H1 (cell line): ENCODE data around the gene OR6F1. TPM values are rescaled to one million over a fixed set of nuclear protein-coding genes. Genes with fewer than 3 reads are reported as not detected.

ENCODE experiments used
- CTCF ChIA-PET: fragments of 300-600 bp; sonication (Branson Sonifier 250); formaldehyde crosslinking; loops from one replicate; lab custom pipeline; 2021; ENCODE audit not compliant: partially characterized antibody; lab: Charles Lee
- POLR2A ChIA-PET: fragments of 300-600 bp; sonication (Branson Sonifier 250); formaldehyde crosslinking; loops from one replicate; lab custom pipeline; 2021; ENCODE audit warnings: inconsistent platforms; ENCODE audit not compliant: partially characterized antibody; lab: Charles Lee
- DNase-seq, 2 experiments: peaks; one replicate each; pipeline versions ENCODE4 v3.0.0 to v3.0.0-alpha.2; 2010 to 2022; ENCODE audit warnings: low spot score in 2 of 2, low read depth in 1 of 2, mixed read lengths in 1 of 2
- FAIRE-seq: peaks from 2 replicates; lab custom pipeline; 2011; peaks lifted over from hg19 to GRCh38; lab: Jason Lieb, UNC
- H2AFZ ChIP-seq: 2 replicates; pipeline ENCODE4 v1.8.1; 2012; ENCODE audit warnings: low read length, inconsistent platforms
- H2AK5ac ChIP-seq: 2 replicates; pipeline ENCODE4 v1.6.1; 2013; ENCODE audit warnings: low read depth, low read length
- H2BK120ac ChIP-seq: replicated peaks from 2 replicates; pipeline ENCODE3; 2013; ENCODE audit warnings: low read depth, low read length, inconsistent platforms
- H2BK12ac ChIP-seq: 2 replicates; pipeline ENCODE4 v1.6.1; 2013; ENCODE audit warnings: low read depth, low read length
- H2BK15ac ChIP-seq: 2 replicates; pipeline ENCODE4 v1.6.1; 2013; ENCODE audit warnings: low read length
- H2BK20ac ChIP-seq: 2 replicates; pipeline ENCODE4 v1.6.1; 2013; ENCODE audit warnings: low read length
- H2BK5ac ChIP-seq: 2 replicates; pipeline ENCODE4 v1.6.1; 2013; ENCODE audit warnings: low read depth, low read length
- H3K14ac ChIP-seq: 2 replicates; pipeline ENCODE4 v1.6.1; 2013; ENCODE audit warnings: inconsistent platforms; ENCODE audit not compliant: insufficient read length
- H3K18ac ChIP-seq: 2 replicates; pipeline ENCODE4 v1.6.1; 2013; ENCODE audit warnings: low read length; ENCODE audit errors: extremely low read depth
- H3K23ac ChIP-seq: 2 replicates; pipeline ENCODE4 v1.6.1; 2013; ENCODE audit warnings: inconsistent platforms; ENCODE audit not compliant: insufficient read length
- H3K23me2 ChIP-seq: 2 replicates; pipeline ENCODE4 v1.6.1; 2013; ENCODE audit warnings: low read depth, low read length
- H3K27ac ChIP-seq: 2 replicates; pipeline ENCODE4 v1.6.1; 2011; ENCODE audit warnings: low read depth, low read length, inconsistent platforms
- H3K27me3 ChIP-seq, 4 experiments: replicated peaks in 1 of 4; 1 replicate in 1 of 4; 2 replicates in 3 of 4; pipeline versions ENCODE4 v1.6.1 to v1.8.1; 2011 to 2013; ENCODE audit warnings: low read length in 3 of 4, mild to moderate bottlenecking in 3 of 4, inconsistent platforms in 2 of 4, mixed read lengths in 2 of 4, moderate library complexity in 1 of 4; ENCODE audit not compliant: control insufficient read depth in 3 of 4, insufficient read depth in 3 of 4; ENCODE audit errors: extremely low read depth in 1 of 4
- H3K36me3 ChIP-seq, 4 experiments: 2 replicates each; pipeline versions ENCODE4 v1.6.1 to v1.8.1; 2011 to 2013; ENCODE audit warnings: mild to moderate bottlenecking in 4 of 4, low read length in 3 of 4, moderate library complexity in 2 of 4, control low read depth in 1 of 4, inconsistent platforms in 1 of 4; ENCODE audit not compliant: insufficient read depth in 4 of 4, control insufficient read depth in 2 of 4
- H3K4ac ChIP-seq: replicated peaks from 2 replicates; pipeline ENCODE3; 2013; ENCODE audit warnings: low read length, low read depth, mixed read lengths, inconsistent platforms; ENCODE audit not compliant: insufficient read length
- H3K4me1 ChIP-seq, 4 experiments: replicated peaks in 1 of 4; 1 replicate in 1 of 4; 2 replicates in 3 of 4; pipeline versions ENCODE4 v1.6.1 to v1.8.1; 2011 to 2013; ENCODE audit warnings: low read length in 3 of 4, inconsistent platforms in 2 of 4, mixed read lengths in 1 of 4; ENCODE audit not compliant: insufficient read depth in 4 of 4, control insufficient read depth in 3 of 4
- H3K4me2 ChIP-seq, 2 experiments: 2 replicates each; pipeline versions ENCODE4 v1.6.1 to v1.8.1; 2011 to 2013; ENCODE audit warnings: low read depth in 2 of 2, low read length in 2 of 2, control low read depth in 1 of 2, inconsistent platforms in 1 of 2, mild to moderate bottlenecking in 1 of 2; ENCODE audit not compliant: insufficient read depth in 1 of 2
- H3K4me3 ChIP-seq, 4 experiments: fragments of 200-600, 300-600 bp in 1 of 4; sonication (generic), shearing (Covaris generic), sonication (Bioruptor Twin) in 1 of 4; 2 replicates each; pipeline versions ENCODE4 v1.5.1 to v1.8.1; 2011 to 2016; ENCODE audit warnings: low read length in 4 of 4, low read depth in 3 of 4, control low read depth in 2 of 4, inconsistent platforms in 2 of 4, mild to moderate bottlenecking in 2 of 4, mixed read lengths in 1 of 4, moderate library complexity in 1 of 4; ENCODE audit not compliant: insufficient read depth in 2 of 4; ENCODE audit errors: extremely low read depth in 1 of 4
- H3K56ac ChIP-seq: replicated peaks from 2 replicates; pipeline ENCODE3; 2013; ENCODE audit warnings: low read depth, mild to moderate bottlenecking, mixed read lengths, low read length, inconsistent platforms; ENCODE audit not compliant: insufficient read length
- H3K79me1 ChIP-seq: 2 replicates; pipeline ENCODE4 v1.6.1; 2013; ENCODE audit warnings: low read depth, low read length, control low read depth
- H3K79me2 ChIP-seq, 2 experiments: 2 replicates each; pipeline versions ENCODE4 v1.6.1 to v1.8.1; 2012 to 2013; ENCODE audit warnings: low read length in 2 of 2, mild to moderate bottlenecking in 2 of 2, inconsistent platforms in 1 of 2; ENCODE audit not compliant: insufficient read depth in 2 of 2, control insufficient read depth in 1 of 2
- H3K9ac ChIP-seq, 4 experiments: replicated peaks in 1 of 4; 1 replicate in 1 of 4; 2 replicates in 3 of 4; pipeline versions ENCODE4 v1.6.1 to v1.8.1; 2011 to 2013; ENCODE audit warnings: low read depth in 3 of 4, low read length in 3 of 4, control low read depth in 2 of 4, mild to moderate bottlenecking in 2 of 4, moderate library complexity in 2 of 4, inconsistent platforms in 1 of 4; ENCODE audit errors: extremely low read depth in 1 of 4
- H3K9me3 ChIP-seq, 2 experiments: 2 replicates each; pipeline versions ENCODE4 v1.6.1 to v1.8.1; 2012 to 2013; ENCODE audit warnings: mild to moderate bottlenecking in 2 of 2, moderate library complexity in 2 of 2, control low read depth in 1 of 2, inconsistent platforms in 1 of 2, low read depth in 1 of 2, low read length in 1 of 2, mixed read lengths in 1 of 2; ENCODE audit not compliant: insufficient read depth in 2 of 2
- H4K20me1 ChIP-seq, 2 experiments: replicated peaks in 1 of 2; 2 replicates each; pipeline versions ENCODE3 to v1.8.1; 2011 to 2013; ENCODE audit warnings: inconsistent platforms in 2 of 2, low read length in 2 of 2, mild to moderate bottlenecking in 1 of 2; ENCODE audit not compliant: insufficient read depth in 2 of 2, control insufficient read depth in 1 of 2
- H4K5ac ChIP-seq: 2 replicates; pipeline ENCODE4 v1.6.1; 2013; ENCODE audit warnings: low read length, low read depth, mixed read lengths, inconsistent platforms; ENCODE audit not compliant: insufficient read length
- H4K8ac ChIP-seq: 2 replicates; pipeline ENCODE4 v1.8.0; 2013; ENCODE audit warnings: mild to moderate bottlenecking, moderate library complexity, low read length, inconsistent platforms; ENCODE audit not compliant: insufficient read depth; ENCODE audit errors: extremely low read depth
- H4K91ac ChIP-seq: replicated peaks from 2 replicates; pipeline ENCODE3; 2013; ENCODE audit warnings: low read length, mixed read lengths, inconsistent platforms; ENCODE audit not compliant: insufficient read length
- ASH2L ChIP-seq: fragments of 200-600, 300-600 bp; sonication (generic); IDR thresholded peaks from one replicate; pipeline ENCODE4 v1.7.1; 2017; ENCODE audit warnings: low read length
- BCL11A ChIP-seq, 2 experiments: IDR thresholded peaks; one replicate each; pipeline ENCODE4 v1.6.1; 2011; ENCODE audit warnings: low read depth in 2 of 2, low read length in 2 of 2, mild to moderate bottlenecking in 2 of 2
- CBX5 ChIP-seq: fragments of 300-800, 300-1000 bp; sonication (generic); IDR thresholded peaks from 2 replicates; pipeline ENCODE4 v1.7.1; 2016; ENCODE audit warnings: antibody characterized with exemption, low read length, low read depth
- CTBP2 ChIP-seq: IDR thresholded peaks from 2 replicates; pipeline ENCODE4 v1.7.0; 2011; ENCODE audit warnings: borderline replicate concordance, mild to moderate bottlenecking, moderate library complexity, mixed read lengths, low read length; ENCODE audit not compliant: insufficient read depth, insufficient read length
- EP300 ChIP-seq, 2 experiments: IDR thresholded peaks; 1 replicate in 1 of 2; 2 replicates in 1 of 2; pipeline ENCODE4 v1.6.1; 2011 to 2012; ENCODE audit warnings: low read depth in 2 of 2, low read length in 2 of 2, mild to moderate bottlenecking in 2 of 2, borderline replicate concordance in 1 of 2, inconsistent platforms in 1 of 2, moderate library complexity in 1 of 2
- GABPA ChIP-seq: IDR thresholded peaks from 2 replicates; pipeline ENCODE4 v1.6.1; 2011; ENCODE audit warnings: mild to moderate bottlenecking, low read length, moderate library complexity, borderline replicate concordance; ENCODE audit not compliant: insufficient read depth
- KDM1A ChIP-seq: fragments of 200-600, 300-600 bp; sonication (generic); IDR thresholded peaks from 2 replicates; pipeline ENCODE4 v1.7.1; 2016; ENCODE audit warnings: mild to moderate bottlenecking, low read length, borderline replicate concordance
- MAFK ChIP-seq: IDR thresholded peaks from 2 replicates; pipeline ENCODE4 v1.6.1; 2012; ENCODE audit warnings: low read depth, mild to moderate bottlenecking, improper control_type of control experiment, low read length
- RNF2 ChIP-seq: fragments of 200-900, 300-1000 bp; sonication (generic); IDR thresholded peaks from 2 replicates; pipeline ENCODE4 v1.7.1; 2016; ENCODE audit warnings: borderline replicate concordance, low read depth, mild to moderate bottlenecking, antibody characterized with exemption, low read length; ENCODE audit not compliant: poor library complexity, severe bottlenecking; ENCODE audit errors: missing control alignments
- SP1 ChIP-seq: IDR thresholded peaks from 2 replicates; pipeline ENCODE4 v1.6.1; 2011; ENCODE audit warnings: low read depth, low read length
- TCF12 ChIP-seq: IDR thresholded peaks from 2 replicates; pipeline ENCODE4 v1.6.1; 2011; ENCODE audit warnings: low read depth, mild to moderate bottlenecking, low read length
- WGBS, 2 experiments: shearing (Covaris generic) in 1 of 2; methylation state at CpG; one replicate each; pipeline versions ENCODE4 v1.1.6 to v1.1.7; 2013 to 2015; ENCODE audit warnings: low lambda C conversion rate in 2 of 2, mixed read lengths in 2 of 2, inconsistent platforms in 1 of 2, low coverage in 1 of 2, missing lambda C conversion rate in 1 of 2; ENCODE audit not compliant: insufficient replicate concordance in 2 of 2, insufficient coverage in 1 of 2, insufficient read length in 1 of 2; ENCODE audit errors: extremely low coverage in 1 of 2, missing lambda C conversion rate in 1 of 2; 5-methylcytosine and 5-hydroxymethylcytosine counted together
- polyA plus RNA-seq, 7 experiments: library from polyadenylated mRNA; depleted of rRNA in 3 of 7; stranded (reverse) in 5 of 7; unstranded in 2 of 7; fragments of >200 nt in 5 of 7; fragments of 200-250 nt in 2 of 7; gene quantifications; 1 replicate in 5 of 7; 2 replicates in 1 of 7; 4 replicates in 1 of 7; pipeline versions ENCODE4 v1.2.1 to v1.2.3, GENCODE V29; 2011 to 2013; ENCODE audit warnings: missing spikeins in 2 of 7, mixed read lengths in 2 of 7
- total RNA-seq: library from RNA; stranded (reverse); fragmentation: NEBNext Ultra II Directional; extraction: Animal tissue kit (Norgen Biotek cat#: 25700); gene quantifications from 2 replicates; pipeline ENCODE4 v1.2.1, GENCODE V29; 2021

The OR6F1 gene
- total and polyA plus RNA-seq, 2 of the 8 experiments (the other 6 are each of a cell fraction or from before 2014, with no cell fraction given): not detected

- Histone ChIP-seq H3K23me2 (no peaks in the 10 kb centered on the region), H3K56ac (no peak within 1 kb of the TSS), H2AFZ (no peak within 1 kb of the TSS), H4K20me1 (no peaks in the 10 kb centered on the region), H3K4me1 (no peaks in the 10 kb centered on the region), H3K27me3 (no peaks in the 10 kb centered on the region), H3K36me3 (no peaks in the 10 kb centered on the region), H4K5ac (no peak within 1 kb of the TSS), H2BK5ac (no peak within 1 kb of the TSS), H3K23ac (no peak within 1 kb of the TSS), H3K4ac (no peak within 1 kb of the TSS), H2BK12ac (no peak within 1 kb of the TSS), H3K4me3 (no peak within 1 kb of the TSS), H2BK15ac (no peak within 1 kb of the TSS), H3K9me3 (peaks cover 52 to 60% of the 10 kb centered on the region in 2 experiments), H3K4me2 (no peak within 1 kb of the TSS), H3K14ac (no peak within 1 kb of the TSS), H3K9ac (no peak within 1 kb of the TSS), H2BK20ac (no peak within 1 kb of the TSS), H2AK5ac (no peak within 1 kb of the TSS), H4K91ac (no peak within 1 kb of the TSS), H2BK120ac (no peak within 1 kb of the TSS), H3K79me1 (no peaks in the 10 kb centered on the region), H3K79me2 (no peaks in the 10 kb centered on the region), H3K18ac (no peak within 1 kb of the TSS), H3K27ac (no peak within 1 kb of the TSS), H4K8ac (no peak within 1 kb of the TSS)
- 88% methylated on average over 2 of the region's 2 CpGs; no CpG with 5 or more reads in 1 of the 2 experiments for WGBS, 2 experiments
- no peak for DNase-seq
- FAIRE-seq: no peak
- TF ChIP-seq CBX5: no peak
- TF ChIP-seq CTBP2: no peak
- no peak for TF ChIP-seq ASH2L
- no peak for TF ChIP-seq EP300 (IDR thresholded peaks at IDR 0.05; ENCODE audit: borderline replicate concordance in 1 of 2, low read depth in 2 of 2, low read length in 2 of 2)
- TF ChIP-seq SP1: no peak
- no peak for TF ChIP-seq KDM1A
- TF ChIP-seq MAFK: no peak
- no peak for TF ChIP-seq BCL11A (IDR thresholded peaks at IDR 0.05; ENCODE audit: low read depth in 2 of 2, low read length in 2 of 2)
- no peak for TF ChIP-seq GABPA
- TF ChIP-seq TCF12: no peak
- TF ChIP-seq RNF2: no peak
- ChIA-PET POLR2A (no interaction called here), CTCF (no interaction called here)
Measured at GRCh38 chr1:247748041-247748440, 31.6 kb upstream of the OR6F1 start, which contains the start of gene OR14A2. Gene OR14A2 (minus strand): TSS chr1:247748141.
